ENCODE data around the gene LUC7L2. TPM values are rescaled to one million over a fixed set of nuclear protein-coding genes. Genes with fewer than 3 reads are reported as not detected.

LUC7L2 gene
- total RNA-seq, 1 donor = 57.0 TPM

- no peak for DNase-seq (ENCODE audit: low read depth)
Measured at GRCh38 chr7:139436806-139437205, 77.1 kb downstream of the LUC7L2 start.

DNA sequence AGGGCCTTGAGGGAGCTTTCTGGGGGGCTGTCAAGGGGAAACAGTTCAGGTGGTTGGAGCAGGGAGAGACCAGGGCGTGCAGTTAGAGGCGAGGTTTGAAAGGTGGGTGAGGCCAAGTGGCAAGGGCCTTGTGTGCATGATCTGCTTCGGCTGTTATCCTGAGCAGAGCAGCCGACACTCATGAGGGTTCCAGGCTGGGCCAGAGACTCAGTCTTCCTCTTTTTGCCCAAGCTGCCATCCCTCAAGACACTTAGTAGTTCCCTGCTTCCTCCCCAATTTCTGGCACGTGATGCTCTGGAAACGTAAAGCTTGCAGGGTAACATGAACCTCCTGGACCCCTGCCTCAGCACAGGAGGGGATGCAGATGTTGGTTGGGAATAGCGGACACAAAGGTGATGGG, 79.7 kb downstream of the LUC7L2 start:
- no peak overlapping the region for H3K4me3 ChIP-seq (ENCODE audit: low read depth, low read length)
- no peak for DNase-seq (ENCODE audit: low read depth)
- TF ChIP-seq, protein P1, sequence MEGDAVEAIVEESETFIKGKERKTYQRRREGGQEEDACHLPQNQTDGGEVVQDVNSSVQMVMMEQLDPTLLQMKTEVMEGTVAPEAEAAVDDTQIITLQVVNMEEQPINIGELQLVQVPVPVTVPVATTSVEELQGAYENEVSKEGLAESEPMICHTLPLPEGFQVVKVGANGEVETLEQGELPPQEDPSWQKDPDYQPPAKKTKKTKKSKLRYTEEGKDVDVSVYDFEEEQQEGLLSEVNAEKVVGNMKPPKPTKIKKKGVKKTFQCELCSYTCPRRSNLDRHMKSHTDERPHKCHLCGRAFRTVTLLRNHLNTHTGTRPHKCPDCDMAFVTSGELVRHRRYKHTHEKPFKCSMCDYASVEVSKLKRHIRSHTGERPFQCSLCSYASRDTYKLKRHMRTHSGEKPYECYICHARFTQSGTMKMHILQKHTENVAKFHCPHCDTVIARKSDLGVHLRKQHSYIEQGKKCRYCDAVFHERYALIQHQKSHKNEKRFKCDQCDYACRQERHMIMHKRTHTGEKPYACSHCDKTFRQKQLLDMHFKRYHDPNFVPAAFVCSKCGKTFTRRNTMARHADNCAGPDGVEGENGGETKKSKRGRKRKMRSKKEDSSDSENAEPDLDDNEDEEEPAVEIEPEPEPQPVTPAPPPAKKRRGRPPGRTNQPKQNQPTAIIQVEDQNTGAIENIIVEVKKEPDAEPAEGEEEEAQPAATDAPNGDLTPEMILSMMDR (IDR thresholded peaks at IDR 0.05; ENCODE audit: insufficient read depth, low read depth, low read length) = no peak

More at GRCh38 chr7:139436806-139437205, 77.1 kb downstream of the LUC7L2 start:
- TF ChIP-seq, protein P1 (IDR thresholded peaks at IDR 0.05; ENCODE audit: insufficient read depth, low read depth, low read length) = no peak
- no peak overlapping the region for H3K4me3 ChIP-seq (ENCODE audit: low read depth, low read length)

- no peak overlapping the region for H3K4me3 ChIP-seq (ENCODE audit: low read depth, low read length)
- TF ChIP-seq, protein P1 (IDR thresholded peaks at IDR 0.05; ENCODE audit: insufficient read depth, low read depth, low read length) = no peak
- no peak for DNase-seq (ENCODE audit: low read depth)
Measured at GRCh38 chr7:139441961-139442360, 82.3 kb downstream of the LUC7L2 start.

DNA sequence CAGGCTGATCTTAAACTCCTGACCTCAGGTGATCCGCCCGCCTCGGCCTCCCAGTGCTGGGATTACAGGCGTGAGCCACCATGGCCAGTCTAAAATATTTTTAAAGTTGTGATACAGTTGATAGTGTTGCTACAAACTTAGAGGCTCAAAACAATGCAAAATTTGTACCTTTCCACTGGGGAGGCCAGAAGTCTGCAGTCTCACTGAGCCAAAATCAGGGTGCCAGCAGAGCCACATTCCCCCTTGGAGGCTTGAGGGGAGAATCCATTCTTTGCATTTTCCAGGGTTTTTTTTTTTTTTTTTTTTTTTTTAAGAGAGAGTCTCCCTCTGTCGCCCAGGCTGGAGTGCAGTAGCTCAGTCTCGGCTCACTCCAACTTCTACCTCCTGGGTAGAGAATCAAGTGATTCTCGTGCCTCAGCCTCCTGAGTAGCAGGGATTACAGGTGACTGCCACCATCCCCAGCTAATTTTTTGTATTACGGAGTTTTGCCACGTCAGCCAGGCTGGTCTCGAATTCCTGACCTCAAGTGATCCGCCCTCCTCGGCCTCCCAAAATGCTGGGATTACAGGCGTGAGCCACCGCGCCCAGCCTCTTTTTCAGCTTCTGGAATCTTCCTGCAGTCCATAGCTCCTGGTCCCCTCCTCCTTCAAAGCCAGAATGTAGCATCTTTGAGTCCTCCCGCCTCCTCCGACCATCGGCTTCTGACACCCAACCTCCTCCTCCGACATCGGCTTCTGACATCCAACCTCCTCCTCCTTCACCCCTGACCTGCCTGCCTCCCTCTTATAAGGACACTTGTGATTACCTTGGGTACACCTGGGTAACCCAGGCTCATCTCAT, 86.6 kb downstream of the LUC7L2 start:
- no peak overlapping the region for H3K4me3 ChIP-seq (ENCODE audit: low read depth, low read length)
- no peak for DNase-seq (ENCODE audit: low read depth)
- TF ChIP-seq, protein P1 (IDR thresholded peaks at IDR 0.05; ENCODE audit: insufficient read depth, low read depth, low read length) = no peak

- no peak overlapping the region for H3K4me3 ChIP-seq (ENCODE audit: low read depth, low read length)
- TF ChIP-seq, protein P1 (IDR thresholded peaks at IDR 0.05; ENCODE audit: insufficient read depth, low read depth, low read length) = no peak
- DNase-seq (ENCODE audit: low read depth) = no peak
Measured at GRCh38 chr7:139450851-139451250, 91.2 kb downstream of the LUC7L2 start.

DNA sequence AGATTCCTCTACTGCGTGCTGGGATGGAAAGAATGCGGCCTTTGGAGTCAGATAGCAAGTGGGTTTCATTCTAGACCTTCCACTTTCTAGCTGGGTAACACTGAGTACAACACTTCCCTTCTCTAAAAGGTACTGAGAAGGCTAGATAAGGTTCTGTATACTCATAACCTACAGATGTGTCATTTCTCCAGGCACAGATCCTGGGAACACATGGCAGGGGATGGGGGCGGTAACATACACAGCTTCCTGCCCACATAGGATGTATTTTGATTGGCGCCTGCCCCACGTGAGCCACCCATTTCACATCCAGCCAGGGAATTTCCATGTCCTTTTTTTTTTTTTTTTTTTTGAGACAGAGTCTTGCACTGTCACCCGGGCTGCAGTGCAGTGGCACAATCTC, 91.9 kb downstream of the LUC7L2 start:
- DNase-seq (ENCODE audit: low read depth) = no peak
- H3K4me3 ChIP-seq (ENCODE audit: low read depth, low read length) = no peak overlapping the region
- TF ChIP-seq, protein P1 (IDR thresholded peaks at IDR 0.05; ENCODE audit: insufficient read depth, low read depth, low read length) = no peak
